Lower lobe of right lung (tissue), 2 donors: ENCODE measurements around the gene BIRC3. TPM values are rescaled to one million over a fixed set of nuclear protein-coding genes. Genes with fewer than 3 reads are reported as not detected.

Experiments
- ATAC-seq, 2 donors: fragments of 200-7000 bp; cut with Tn5 transposase; one replicate each; pipeline ENCODE4 v1.9.1; 2020 to 2022; ENCODE audit warnings: mild to moderate bottlenecking in 2 of 2, moderate library complexity in 2 of 2
- DNase-seq: peaks from one replicate; pipeline ENCODE4 v3.0.0-alpha.2; 2020
- H3K27ac ChIP-seq: fragments of 200-600 bp; one replicate; pipeline ENCODE4 v1.8.0; 2022
- H3K27me3 ChIP-seq: fragments of 200-600 bp; one replicate; pipeline ENCODE4 v1.8.0; 2022; ENCODE audit warnings: low read depth
- H3K36me3 ChIP-seq: fragments of 200-600 bp; one replicate; pipeline ENCODE4 v1.8.0; 2022; ENCODE audit warnings: mild to moderate bottlenecking
- H3K4me1 ChIP-seq: fragments of 200-600 bp; one replicate; pipeline ENCODE4 v1.8.0; 2022
- H3K4me3 ChIP-seq: fragments of 200-600 bp; one replicate; pipeline ENCODE4 v1.8.0; 2022; ENCODE audit warnings: mild to moderate bottlenecking
- H3K9me3 ChIP-seq: fragments of 200-600 bp; one replicate; pipeline ENCODE4 v1.8.0; 2022
- intact Hi-C: fragments of 100-400 bp; cut with DNase I; formaldehyde crosslinking; loops from one replicate; pipeline ENCODE4 v1.11.0; 2022
- total RNA-seq: library from RNA; stranded (reverse); fragmentation: NEBNext Ultra II Directional; extraction: Animal tissue kit (Norgen Biotek cat#: 25700); gene quantifications from one replicate; pipeline ENCODE4 v1.2.1, GENCODE V29; 2021
- TF ChIP-seq, protein P1 (sequence below): fragments of 200-600 bp; IDR thresholded peaks from one replicate; pipeline ENCODE4 v1.8.0; 2022; ENCODE audit warnings: antibody characterized with exemption, mild to moderate bottlenecking
- donor health status: DM: no; HTN: yes; CAD: no; lungs with severe emphysema.

The BIRC3 gene
- total RNA-seq, 1 donor from 2014 or later: 17.8 TPM

DNA sequence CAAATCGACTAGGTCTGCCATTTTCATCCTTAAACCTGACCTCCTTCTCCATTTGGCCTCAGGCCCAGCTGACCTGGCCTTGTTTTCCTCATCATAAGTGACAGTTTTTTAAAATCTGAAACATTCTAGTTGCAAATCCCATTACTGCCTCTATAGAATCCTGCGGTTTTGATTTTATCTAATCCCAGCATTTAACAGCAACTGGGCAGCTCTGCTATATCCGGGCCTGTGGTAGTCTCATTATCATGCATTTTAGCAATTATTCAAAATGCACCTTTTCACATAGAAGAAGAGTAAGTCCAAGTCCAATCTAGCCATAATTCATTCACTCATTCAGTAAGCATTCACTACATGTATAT lies 28.6 kb upstream of the BIRC3 start:
- Histone ChIP-seq H3K4me1 (peaks cover 18% of the 10 kb centered on the region), H3K4me3 (no peak overlapping the region), H3K27me3 (no peaks in the 10 kb centered on the region), H3K27ac (no peak overlapping the region), H3K9me3 (no peaks in the 10 kb centered on the region), H3K36me3 (no peaks in the 10 kb centered on the region)
- intact Hi-C loops: no loop called here
- TF ChIP-seq, protein P1, sequence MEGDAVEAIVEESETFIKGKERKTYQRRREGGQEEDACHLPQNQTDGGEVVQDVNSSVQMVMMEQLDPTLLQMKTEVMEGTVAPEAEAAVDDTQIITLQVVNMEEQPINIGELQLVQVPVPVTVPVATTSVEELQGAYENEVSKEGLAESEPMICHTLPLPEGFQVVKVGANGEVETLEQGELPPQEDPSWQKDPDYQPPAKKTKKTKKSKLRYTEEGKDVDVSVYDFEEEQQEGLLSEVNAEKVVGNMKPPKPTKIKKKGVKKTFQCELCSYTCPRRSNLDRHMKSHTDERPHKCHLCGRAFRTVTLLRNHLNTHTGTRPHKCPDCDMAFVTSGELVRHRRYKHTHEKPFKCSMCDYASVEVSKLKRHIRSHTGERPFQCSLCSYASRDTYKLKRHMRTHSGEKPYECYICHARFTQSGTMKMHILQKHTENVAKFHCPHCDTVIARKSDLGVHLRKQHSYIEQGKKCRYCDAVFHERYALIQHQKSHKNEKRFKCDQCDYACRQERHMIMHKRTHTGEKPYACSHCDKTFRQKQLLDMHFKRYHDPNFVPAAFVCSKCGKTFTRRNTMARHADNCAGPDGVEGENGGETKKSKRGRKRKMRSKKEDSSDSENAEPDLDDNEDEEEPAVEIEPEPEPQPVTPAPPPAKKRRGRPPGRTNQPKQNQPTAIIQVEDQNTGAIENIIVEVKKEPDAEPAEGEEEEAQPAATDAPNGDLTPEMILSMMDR: no peak
- DNase-seq: no peak
- no peak for ATAC-seq

DNA sequence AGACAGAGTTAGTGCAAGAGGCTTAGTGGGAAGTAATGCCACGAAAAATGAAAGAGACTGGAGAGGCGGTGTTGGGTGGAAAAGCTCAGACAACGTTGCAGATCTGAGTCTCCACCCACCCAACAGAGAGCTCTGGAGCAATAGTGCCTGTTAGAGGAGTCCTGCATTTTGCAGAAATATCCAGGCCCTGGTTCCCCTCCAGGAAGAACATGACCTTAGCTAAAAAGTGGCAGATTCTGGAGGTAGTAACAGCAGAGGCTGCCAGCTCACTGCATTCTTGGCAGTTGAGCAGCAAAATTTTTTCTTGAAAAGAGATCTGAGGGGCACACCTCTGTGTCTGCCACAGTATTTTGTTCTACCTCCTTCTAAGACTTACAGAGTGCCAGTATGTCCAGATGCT lies 27.7 kb upstream of the BIRC3 start:
- no peaks in the 10 kb centered on the region for H3K27me3 ChIP-seq
- no peaks in the 10 kb centered on the region for H3K36me3 ChIP-seq
- TF ChIP-seq, protein P1: no peak
- H3K27ac ChIP-seq: no peak overlapping the region
- no peaks in the 10 kb centered on the region for H3K9me3 ChIP-seq
- intact Hi-C loops: no loop called here
- no peak overlapping the region for H3K4me3 ChIP-seq
- peak; percentile 8 to 28 for ATAC-seq
- no peak for DNase-seq
- H3K4me1 ChIP-seq: peaks cover 22% of the 10 kb centered on the region

- ATAC-seq: no peak
- H3K27ac ChIP-seq: no peak overlapping the region
- no peak for DNase-seq
- H3K4me3 ChIP-seq: no peak overlapping the region
- H3K4me1 ChIP-seq: peaks cover 22% of the 10 kb centered on the region
- no peaks in the 10 kb centered on the region for H3K36me3 ChIP-seq
- H3K9me3 ChIP-seq: no peaks in the 10 kb centered on the region
- TF ChIP-seq, protein P1: no peak
- intact Hi-C loops: no loop called here
- H3K27me3 ChIP-seq: no peaks in the 10 kb centered on the region
Observed at GRCh38 chr11:102291831-102292230, 25.5 kb upstream of the BIRC3 start.

GRCh38 chr11:102292933-102293332 lies 24.4 kb upstream of the BIRC3 start:
- Histone ChIP-seq H3K4me1 (peaks cover 16% of the 10 kb centered on the region), H3K4me3 (no peak overlapping the region), H3K36me3 (no peaks in the 10 kb centered on the region), H3K9me3 (no peaks in the 10 kb centered on the region), H3K27me3 (no peaks in the 10 kb centered on the region), H3K27ac (no peak overlapping the region)
- TF ChIP-seq, protein P1: no peak
- DNase-seq (no peak), ATAC-seq (no peak)
- intact Hi-C loops: no loop called here

DNA sequence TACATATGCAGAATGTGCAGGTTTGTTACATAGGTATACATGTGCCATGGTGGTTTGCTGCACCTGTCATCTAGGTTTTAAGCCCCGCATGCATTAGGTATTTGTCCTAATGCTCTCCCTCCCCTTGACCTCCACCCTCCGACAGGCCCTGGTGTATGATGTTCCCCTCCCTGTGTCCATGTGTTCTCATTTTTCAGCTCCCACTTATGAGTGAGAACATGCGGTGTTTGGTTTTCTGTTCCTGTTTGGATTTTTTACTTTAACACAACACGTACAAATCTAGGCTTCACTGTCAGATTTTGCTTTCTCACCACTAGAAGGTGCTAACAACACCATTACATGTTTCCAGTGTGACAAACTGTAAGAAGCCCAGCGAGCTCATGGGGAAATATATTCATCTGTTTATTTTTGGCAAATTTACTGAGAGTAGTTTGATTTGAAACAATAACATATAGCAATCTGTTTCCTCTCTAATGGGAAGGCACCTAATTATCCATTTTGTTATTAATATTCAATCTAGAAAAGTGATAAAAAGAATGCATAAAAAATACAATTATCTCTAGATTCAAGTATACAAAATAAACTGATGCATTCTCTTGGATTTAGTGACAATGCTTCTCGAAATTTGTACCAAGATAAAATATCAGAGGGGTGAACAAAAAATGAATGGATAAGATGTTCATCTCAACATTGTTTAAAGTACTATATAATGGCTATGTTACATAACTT lies 23.2 kb upstream of the BIRC3 start:
- peaks cover 11% of the 10 kb centered on the region for H3K4me1 ChIP-seq
- TF ChIP-seq, protein P1: peak; percentile 60
- DNase-seq (no peak), ATAC-seq (peak; percentile 80 to 93)
- H3K27me3 ChIP-seq: no peaks in the 10 kb centered on the region
- H3K9me3 ChIP-seq: no peaks in the 10 kb centered on the region
- H3K36me3 ChIP-seq: no peaks in the 10 kb centered on the region
- no peak overlapping the region for H3K27ac ChIP-seq
- peak overlapping the region; percentile 12 for H3K4me3 ChIP-seq
- intact Hi-C loops: no loop called here
